ENCODE data around the gene KSR1.
"Not testable (repeated sequence)": the region's sequence is repeated elsewhere in the genome, so short reads cannot be mapped to it uniquely, and the experiment has no call there.

Gene KSR1

DNA sequence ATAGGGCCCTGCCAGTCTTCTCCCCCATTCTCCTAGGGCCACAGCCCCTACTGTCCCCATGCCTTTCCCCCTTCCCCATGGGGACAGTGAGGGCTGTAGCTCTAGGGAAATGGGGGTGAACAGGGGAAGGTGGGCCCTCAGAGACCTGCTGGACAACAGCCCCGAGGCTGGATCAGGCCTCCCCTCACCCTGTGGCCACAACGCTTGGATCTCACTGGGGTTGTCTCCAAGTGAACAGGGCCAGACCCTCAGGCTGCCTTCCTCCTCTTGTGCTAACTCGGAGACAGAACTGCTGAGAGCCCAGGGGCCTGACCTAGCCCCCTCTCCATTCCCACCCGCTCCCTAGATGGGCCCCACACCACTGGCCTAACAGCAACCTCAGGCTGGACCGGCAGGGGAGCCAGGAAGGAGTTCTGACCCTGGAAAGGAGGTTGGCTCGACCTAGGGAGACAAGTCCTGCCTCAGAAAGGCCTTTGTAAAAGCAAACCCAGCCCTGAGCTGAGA lies 215.8 kb downstream of the KSR1 start:
- not testable (repeated sequence) for H3K4me3 Mint-ChIP-seq; H3K4me1 Mint-ChIP-seq (ENCODE audit: low read depth); H3K9me3 Mint-ChIP-seq; H3K27me3 Mint-ChIP-seq; H3K27ac Mint-ChIP-seq; H3K36me3 Mint-ChIP-seq (ENCODE audit: low read depth)

- H3K9me3 Mint-ChIP-seq = no peaks in the 10 kb centered on the region
- H3K27me3 Mint-ChIP-seq = no peaks in the 10 kb centered on the region
- H3K4me3 Mint-ChIP-seq = no peak overlapping the region
- H3K4me1 Mint-ChIP-seq (ENCODE audit: low read depth) = no peaks in the 10 kb centered on the region
- H3K36me3 Mint-ChIP-seq (ENCODE audit: low read depth) = no peaks in the 10 kb centered on the region
- no peak overlapping the region for H3K27ac Mint-ChIP-seq
Observed at GRCh38 chr17:27674335-27674734, 218.1 kb downstream of the KSR1 start.

Measured in stimulated activated naive CD8-positive, alpha-beta T cell treated with anti-CD3 and anti-CD28 coated beads, Interleukin-15, Interleukin-2, amounts not matched to agents 100 ng/mL and 50 ng/mL, for 24 hours (primary cell).